HEK293 (cell line): ENCODE data around the gene SERPINE2.

ENCODE experiments used
- CTCF ChIA-PET: fragments of 350-600 bp; formaldehyde crosslinking; extraction: SDS; loops from one replicate; lab custom pipeline; 2021; ENCODE audit warnings: antibody characterized with exemption; lab: Yijun Ruan, JAX
- POLR2A ChIA-PET: fragments of 300-600 bp; formaldehyde crosslinking; extraction: SDS; loops from one replicate; lab custom pipeline; 2020; ENCODE audit warnings: antibody characterized with exemption, inconsistent platforms; lab: Yijun Ruan, JAX
- H3K27ac ChIP-seq: fragments of 200-500 bp; sonication (Bioruptor generic); 2 replicates; pipeline ENCODE4 v1.5.1; 2014; ENCODE audit warnings: low read depth, low read length, control low read depth, inconsistent platforms; ENCODE audit errors: extremely low read depth
- H3K36me3 ChIP-seq, 2 experiments: fragments of 200-500 bp in 1 of 2; sonication (Bioruptor generic) in 1 of 2; 1 replicate in 1 of 2; 2 replicates in 1 of 2; pipeline ENCODE4 v1.5.1; 2014 to 2017; ENCODE audit warnings: inconsistent platforms in 2 of 2, low read length in 2 of 2; ENCODE audit not compliant: control insufficient read depth in 2 of 2, insufficient read depth in 1 of 2
- H3K4me1 ChIP-seq: fragments of 200-500 bp; sonication (Bioruptor generic); 2 replicates; pipeline ENCODE4 v1.5.1; 2014; ENCODE audit warnings: mild to moderate bottlenecking, low read length, inconsistent platforms; ENCODE audit not compliant: control insufficient read depth, insufficient read depth
- H3K4me3 ChIP-seq: 2 replicates; pipeline ENCODE4 v1.5.1; 2011; ENCODE audit warnings: low read depth, mild to moderate bottlenecking, control low read depth, low read length, moderate library complexity
- H3K9me3 ChIP-seq: fragments of 200-500 bp; sonication (Bioruptor generic); 2 replicates; pipeline ENCODE4 v1.5.1; 2014; ENCODE audit warnings: low read depth, low read length, inconsistent platforms; ENCODE audit not compliant: control insufficient read depth, insufficient read depth
- REST ChIP-seq: fragments of 450-650 bp; formaldehyde crosslinking; IDR thresholded peaks from 2 replicates; pipeline ENCODE4 v1.5.1; 2016; ENCODE audit warnings: missing biosample characterization, missing genetic modification characterization
- SCRT1 ChIP-seq: fragments of 450-650 bp; formaldehyde crosslinking; IDR thresholded peaks from 2 replicates; pipeline ENCODE4 v1.5.1; 2016; ENCODE audit warnings: missing biosample characterization, missing genetic modification characterization, borderline replicate concordance
- SP2 ChIP-seq: fragments of 450-650 bp; formaldehyde crosslinking; IDR thresholded peaks from 2 replicates; pipeline ENCODE4 v1.5.1; 2016; ENCODE audit warnings: missing biosample characterization, missing genetic modification characterization
- ZBTB17 ChIP-seq: fragments of 450-650 bp; formaldehyde crosslinking; IDR thresholded peaks from 2 replicates; pipeline ENCODE4 v1.5.1; 2016; ENCODE audit warnings: missing biosample characterization, missing genetic modification characterization
- ZNF16 ChIP-seq: fragments of 450-650 bp; formaldehyde crosslinking; IDR thresholded peaks from 2 replicates; pipeline ENCODE4 v1.5.1; 2016; ENCODE audit warnings: low read depth, missing biosample characterization, missing genetic modification characterization
- ZNF184 ChIP-seq: fragments of 450-650 bp; IDR thresholded peaks from 2 replicates; pipeline ENCODE4 v1.5.1; 2018; ENCODE audit warnings: missing biosample characterization, mild to moderate bottlenecking, missing genetic modification characterization
- ZNF221 ChIP-seq: fragments of 450-650 bp; formaldehyde crosslinking; IDR thresholded peaks from 2 replicates; pipeline ENCODE4 v1.5.1; 2017; ENCODE audit warnings: missing biosample characterization, missing genetic modification characterization, borderline replicate concordance
- ZNF274 ChIP-seq, 2 experiments: fragments of 200-500 bp in 1 of 2; fragments of 450-650 bp in 1 of 2; sonication (Bioruptor generic) in 1 of 2; formaldehyde crosslinking in 1 of 2; IDR thresholded peaks; 2 replicates each; pipeline versions ENCODE4 v1.5.1 to v1.6.1; 2014 to 2016; ENCODE audit warnings: borderline replicate concordance in 1 of 2, inconsistent platforms in 1 of 2, low read length in 1 of 2, missing biosample characterization in 1 of 2, missing genetic modification characterization in 1 of 2
- ZNF354C ChIP-seq: fragments of 450-650 bp; formaldehyde crosslinking; IDR thresholded peaks from 2 replicates; pipeline ENCODE4 v1.5.1; 2016; ENCODE audit warnings: missing biosample characterization, missing genetic modification characterization, low read depth, borderline replicate concordance
- ZNF639 ChIP-seq: fragments of 450-650 bp; formaldehyde crosslinking; IDR thresholded peaks from 2 replicates; pipeline ENCODE4 v1.5.1; 2016; ENCODE audit warnings: missing biosample characterization, missing genetic modification characterization
- ZNF701 ChIP-seq: fragments of 450-650 bp; formaldehyde crosslinking; IDR thresholded peaks from 2 replicates; pipeline ENCODE4 v1.5.1; 2016; ENCODE audit warnings: missing biosample characterization, missing genetic modification characterization
- ZNF785 ChIP-seq: fragments of 450-650 bp; formaldehyde crosslinking; IDR thresholded peaks from 2 replicates; pipeline ENCODE4 v1.5.1; 2016; ENCODE audit warnings: missing biosample characterization, missing genetic modification characterization
- TF ChIP-seq, protein P1 (sequence below): fragments of 450-650 bp; formaldehyde crosslinking; IDR thresholded peaks from 2 replicates; pipeline ENCODE4 v1.5.1; 2016; ENCODE audit warnings: missing biosample characterization, missing genetic modification characterization, borderline replicate concordance
- TF ChIP-seq, protein P2 (sequence below): fragments of 450-650 bp; formaldehyde crosslinking; IDR thresholded peaks from 2 replicates; pipeline ENCODE4 v1.5.1; 2016; ENCODE audit warnings: missing biosample characterization, missing genetic modification characterization
- TF ChIP-seq, protein P3 (sequence below): fragments of 450-650 bp; formaldehyde crosslinking; IDR thresholded peaks from 2 replicates; pipeline ENCODE4; 2016; ENCODE audit warnings: missing biosample characterization, missing genetic modification characterization

Gene SERPINE2

DNA sequence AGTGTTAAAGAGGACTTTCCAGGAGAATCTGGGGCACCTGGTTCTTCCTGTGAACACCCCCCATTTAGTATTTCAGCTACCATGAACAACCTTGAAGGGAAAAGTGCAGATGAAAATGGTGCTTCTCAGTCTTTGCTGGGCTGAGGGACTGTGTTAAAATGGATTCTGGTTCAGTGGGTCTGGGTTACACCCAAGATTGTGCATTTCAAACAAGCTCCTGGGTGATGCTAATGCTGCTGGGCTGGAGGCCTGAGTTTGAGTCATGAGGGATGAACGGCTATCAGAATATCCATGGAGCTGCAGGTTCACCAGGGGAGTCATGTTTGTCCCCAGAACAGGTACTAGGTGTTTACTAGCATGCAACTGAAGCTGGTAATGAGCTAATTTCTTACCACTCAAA, 57.8 kb downstream of the SERPINE2 start (continued):
- TF ChIP-seq ZNF639 = no peak
- TF ChIP-seq, protein P1, sequence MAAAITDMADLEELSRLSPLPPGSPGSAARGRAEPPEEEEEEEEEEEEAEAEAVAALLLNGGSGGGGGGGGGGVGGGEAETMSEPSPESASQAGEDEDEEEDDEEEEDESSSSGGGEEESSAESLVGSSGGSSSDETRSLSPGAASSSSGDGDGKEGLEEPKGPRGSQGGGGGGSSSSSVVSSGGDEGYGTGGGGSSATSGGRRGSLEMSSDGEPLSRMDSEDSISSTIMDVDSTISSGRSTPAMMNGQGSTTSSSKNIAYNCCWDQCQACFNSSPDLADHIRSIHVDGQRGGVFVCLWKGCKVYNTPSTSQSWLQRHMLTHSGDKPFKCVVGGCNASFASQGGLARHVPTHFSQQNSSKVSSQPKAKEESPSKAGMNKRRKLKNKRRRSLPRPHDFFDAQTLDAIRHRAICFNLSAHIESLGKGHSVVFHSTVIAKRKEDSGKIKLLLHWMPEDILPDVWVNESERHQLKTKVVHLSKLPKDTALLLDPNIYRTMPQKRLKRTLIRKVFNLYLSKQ (tag by site-specific recombination) = no peak
- TF ChIP-seq, protein P2, sequence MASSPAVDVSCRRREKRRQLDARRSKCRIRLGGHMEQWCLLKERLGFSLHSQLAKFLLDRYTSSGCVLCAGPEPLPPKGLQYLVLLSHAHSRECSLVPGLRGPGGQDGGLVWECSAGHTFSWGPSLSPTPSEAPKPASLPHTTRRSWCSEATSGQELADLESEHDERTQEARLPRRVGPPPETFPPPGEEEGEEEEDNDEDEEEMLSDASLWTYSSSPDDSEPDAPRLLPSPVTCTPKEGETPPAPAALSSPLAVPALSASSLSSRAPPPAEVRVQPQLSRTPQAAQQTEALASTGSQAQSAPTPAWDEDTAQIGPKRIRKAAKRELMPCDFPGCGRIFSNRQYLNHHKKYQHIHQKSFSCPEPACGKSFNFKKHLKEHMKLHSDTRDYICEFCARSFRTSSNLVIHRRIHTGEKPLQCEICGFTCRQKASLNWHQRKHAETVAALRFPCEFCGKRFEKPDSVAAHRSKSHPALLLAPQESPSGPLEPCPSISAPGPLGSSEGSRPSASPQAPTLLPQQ (tag by site-specific recombination) = no peak

- ChIA-PET POLR2A (no interaction called here), CTCF (interaction anchor here (0.7 to 2.5 kb wide), 6 partner anchors 9 to 611 kb away, joined by 3 to 18 read pairs (median 3); no protein-coding TSS in a partner anchor)
- peaks cover 12 to 64% of the 10 kb centered on the region in 2 experiments for H3K36me3 ChIP-seq
- H3K4me1 ChIP-seq = no peaks in the 10 kb centered on the region
- no peak overlapping the region for H3K4me3 ChIP-seq
- TF ChIP-seq ZNF184 = no peak
- TF ChIP-seq ZBTB17 = no peak
- no peak for TF ChIP-seq ZNF785
- TF ChIP-seq ZNF221 (tag by site-specific recombination) = no peak
- no peak for TF ChIP-seq SP2 (tag by site-specific recombination)
- no peak for TF ChIP-seq ZNF354C (tag by site-specific recombination)
- no peak for TF ChIP-seq ZNF701
- no peak for TF ChIP-seq REST (tag by site-specific recombination)
- TF ChIP-seq, protein P3, sequence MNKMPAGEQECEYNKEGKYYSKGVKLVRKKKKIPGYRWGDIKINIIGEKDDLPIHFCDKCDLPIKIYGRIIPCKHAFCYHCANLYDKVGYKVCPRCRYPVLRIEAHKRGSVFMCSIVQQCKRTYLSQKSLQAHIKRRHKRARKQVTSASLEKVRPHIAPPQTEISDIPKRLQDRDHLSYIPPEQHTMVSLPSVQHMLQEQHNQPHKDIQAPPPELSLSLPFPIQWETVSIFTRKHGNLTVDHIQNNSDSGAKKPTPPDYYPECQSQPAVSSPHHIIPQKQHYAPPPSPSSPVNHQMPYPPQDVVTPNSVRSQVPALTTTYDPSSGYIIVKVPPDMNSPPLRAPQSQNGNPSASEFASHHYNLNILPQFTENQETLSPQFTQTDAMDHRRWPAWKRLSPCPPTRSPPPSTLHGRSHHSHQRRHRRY (tag by site-specific recombination) = no peak
- no peak for TF ChIP-seq ZNF274 (IDR thresholded peaks at IDR 0.05; ENCODE audit: low read length)
- no peak for TF ChIP-seq ZNF274 (tag by site-specific recombination; IDR thresholded peaks at IDR 0.05; ENCODE audit: borderline replicate concordance)
- TF ChIP-seq ZNF16 (tag by site-specific recombination) = no peak
- no peak for TF ChIP-seq SCRT1 (tag by site-specific recombination)
- H3K27ac ChIP-seq = no peak overlapping the region
- H3K9me3 ChIP-seq = no peaks in the 10 kb centered on the region
Measured at GRCh38 chr2:223980803-223981202, 58.3 kb downstream of the SERPINE2 start.
